ENCODE data around the gene ITSN2. TPM values are rescaled to one million over a fixed set of nuclear protein-coding genes. Genes with fewer than 3 reads are reported as not detected.
"Not testable (repeated sequence)": the region's sequence is repeated elsewhere in the genome, so short reads cannot be mapped to it uniquely, and the experiment has no call there.

ITSN2 gene
- total and polyA plus RNA-seq, 2 experiments from 2014 or later = 20.3 to 34.4 TPM

GRCh38 chr2:24343225-24343882 is 17.0 kb downstream of the ITSN2 start:
- peaks cover 24% of the 10 kb centered on the region for H4K20me1 ChIP-seq (ENCODE audit: insufficient read depth, poor library complexity, severe bottlenecking)
- H3K4me2 ChIP-seq = no peak overlapping the region
- H3K9me2 ChIP-seq (replicated peaks; ENCODE audit: insufficient read depth) = no peaks in the 10 kb centered on the region
- 90% methylated on average over 1 of the region's 1 CpG for WGBS (ENCODE audit: low lambda C conversion rate, missing lambda C conversion rate)
- no peak overlapping the region for H2AFZ ChIP-seq
- TF ChIP-seq EZH2phosphoT487 (IDR thresholded peaks at IDR 0.05; ENCODE audit: low read depth, severe bottlenecking, unreplicated experiment) (no peak), EZH2 (IDR thresholded peaks at IDR 0.05; ENCODE audit: borderline replicate concordance) (no peak), CTCF (IDR thresholded peaks at IDR 0.05; ENCODE audit: poor library complexity) (no peak)
- H3K9me3 ChIP-seq (ENCODE audit: low read depth) = no peaks in the 10 kb centered on the region
- H3K79me2 ChIP-seq = peaks cover 95% of the 10 kb centered on the region
- H3K4me3 ChIP-seq = no peak overlapping the region
- DNase-seq (ENCODE audit: low spot score) = no peak
- H3K27ac ChIP-seq = no peak overlapping the region
- H3K36me3 ChIP-seq (replicated peaks; ENCODE audit: insufficient read depth, low read depth) = no peaks in the 10 kb centered on the region
- H3K27me3 ChIP-seq = no peaks in the 10 kb centered on the region
- no peaks in the 10 kb centered on the region for H3K4me1 ChIP-seq (ENCODE audit: insufficient read depth)

GRCh38 chr2:24342110-24342910 is 18.0 kb downstream of the ITSN2 start:
- Histone ChIP-seq H3K27me3 (no peaks in the 10 kb centered on the region), H3K4me2 (no peak overlapping the region), H3K36me3 (replicated peaks; ENCODE audit: insufficient read depth, low read depth) (no peaks in the 10 kb centered on the region), H3K9me2 (replicated peaks; ENCODE audit: insufficient read depth) (no peaks in the 10 kb centered on the region), H4K20me1 (ENCODE audit: insufficient read depth, poor library complexity, severe bottlenecking) (peaks cover 22% of the 10 kb centered on the region), H3K4me3 (no peak overlapping the region), H3K27ac (no peak overlapping the region), H3K79me2 (peaks cover 85% of the 10 kb centered on the region), H3K4me1 (ENCODE audit: insufficient read depth) (no peaks in the 10 kb centered on the region), H2AFZ (no peak overlapping the region), H3K9me3 (ENCODE audit: low read depth) (no peaks in the 10 kb centered on the region)
- WGBS (ENCODE audit: low lambda C conversion rate, missing lambda C conversion rate) = 92% methylated on average over 9 of the region's 9 CpGs
- DNase-seq (ENCODE audit: low spot score) = peak; percentile 41
- TF ChIP-seq CTCF (IDR thresholded peaks at IDR 0.05; ENCODE audit: poor library complexity) (no peak), EZH2phosphoT487 (IDR thresholded peaks at IDR 0.05; ENCODE audit: low read depth, severe bottlenecking, unreplicated experiment) (no peak), EZH2 (IDR thresholded peaks at IDR 0.05; ENCODE audit: borderline replicate concordance) (no peak)

- Histone ChIP-seq H3K4me2 (no peak overlapping the region), H3K36me3 (replicated peaks; ENCODE audit: insufficient read depth, low read depth) (no peaks in the 10 kb centered on the region), H3K9me2 (replicated peaks; ENCODE audit: insufficient read depth) (no peaks in the 10 kb centered on the region), H2AFZ (no peak overlapping the region), H3K79me2 (peaks cover 82% of the 10 kb centered on the region), H4K20me1 (ENCODE audit: insufficient read depth, poor library complexity, severe bottlenecking) (peaks cover 11% of the 10 kb centered on the region), H3K27ac (no peak overlapping the region), H3K4me1 (ENCODE audit: insufficient read depth) (no peaks in the 10 kb centered on the region), H3K9me3 (ENCODE audit: low read depth) (no peaks in the 10 kb centered on the region), H3K27me3 (no peaks in the 10 kb centered on the region), H3K4me3 (no peak overlapping the region)
- DNase-seq (ENCODE audit: low spot score) = no peak
- WGBS (ENCODE audit: low lambda C conversion rate, missing lambda C conversion rate) = 97% methylated on average over 6 of the region's 6 CpGs
- TF ChIP-seq EZH2phosphoT487 (IDR thresholded peaks at IDR 0.05; ENCODE audit: low read depth, severe bottlenecking, unreplicated experiment) = no peak
- TF ChIP-seq CTCF (IDR thresholded peaks at IDR 0.05; ENCODE audit: poor library complexity) = no peak
- TF ChIP-seq EZH2 (IDR thresholded peaks at IDR 0.05; ENCODE audit: borderline replicate concordance) = no peak
Measured at GRCh38 chr2:24339856-24340262, 20.5 kb downstream of the ITSN2 start.

- not testable (repeated sequence) for H3K4me1 ChIP-seq (ENCODE audit: insufficient read depth); H3K27ac ChIP-seq
- H4K20me1 ChIP-seq (ENCODE audit: insufficient read depth, poor library complexity, severe bottlenecking) = peaks cover 11% of the 10 kb centered on the region
Measured at GRCh38 chr2:24339098-24339497, 21.2 kb downstream of the ITSN2 start.

More at GRCh38 chr2:24339098-24339497, 21.2 kb downstream of the ITSN2 start:
- not testable (repeated sequence) for H3K36me3 ChIP-seq (replicated peaks; ENCODE audit: insufficient read depth, low read depth); H2AFZ ChIP-seq; H3K9me2 ChIP-seq (replicated peaks; ENCODE audit: insufficient read depth); H3K9me3 ChIP-seq (ENCODE audit: low read depth); H3K4me3 ChIP-seq; H3K4me2 ChIP-seq; DNase-seq (ENCODE audit: low spot score); H3K27me3 ChIP-seq
- WGBS (ENCODE audit: low lambda C conversion rate, missing lambda C conversion rate) = 90% methylated on average over 9 of the region's 9 CpGs
- H3K79me2 ChIP-seq = peaks cover 78% of the 10 kb centered on the region

All from hepatocyte (in vitro differentiated cells).